Adrenal gland (tissue), 5 donors: ENCODE measurements around the gene RAP1A.

Experiments
- POLR2A ChIP-seq, 2 donors: fragments of 450-650 bp; IDR thresholded peaks; one replicate each; pipeline ENCODE4 v1.6.1; 2017; ENCODE audit warnings: antibody characterized with exemption in 2 of 2, mild to moderate bottlenecking in 2 of 2, moderate library complexity in 1 of 2
- TF ChIP-seq, protein P1 (sequence below), 6 experiments: fragments of 450-650 bp in 4 of 6; fragments of 200-600 bp in 2 of 6; sonication (generic) in 1 of 6; IDR thresholded peaks; 1 replicate in 5 of 6; 2 replicates in 1 of 6; pipeline versions ENCODE4 v1.5.1 to v1.8.0; 2016 to 2021; ENCODE audit warnings: antibody characterized with exemption in 6 of 6, mild to moderate bottlenecking in 2 of 6, moderate library complexity in 1 of 6
- donor health status: DM: no; HTN: no; CAD: no.

GRCh38 chr1:111643696-111644095 is 24.1 kb downstream of the RAP1A start:
- no peak for TF ChIP-seq POLR2A (IDR thresholded peaks at IDR 0.05)
- TF ChIP-seq, protein P1, sequence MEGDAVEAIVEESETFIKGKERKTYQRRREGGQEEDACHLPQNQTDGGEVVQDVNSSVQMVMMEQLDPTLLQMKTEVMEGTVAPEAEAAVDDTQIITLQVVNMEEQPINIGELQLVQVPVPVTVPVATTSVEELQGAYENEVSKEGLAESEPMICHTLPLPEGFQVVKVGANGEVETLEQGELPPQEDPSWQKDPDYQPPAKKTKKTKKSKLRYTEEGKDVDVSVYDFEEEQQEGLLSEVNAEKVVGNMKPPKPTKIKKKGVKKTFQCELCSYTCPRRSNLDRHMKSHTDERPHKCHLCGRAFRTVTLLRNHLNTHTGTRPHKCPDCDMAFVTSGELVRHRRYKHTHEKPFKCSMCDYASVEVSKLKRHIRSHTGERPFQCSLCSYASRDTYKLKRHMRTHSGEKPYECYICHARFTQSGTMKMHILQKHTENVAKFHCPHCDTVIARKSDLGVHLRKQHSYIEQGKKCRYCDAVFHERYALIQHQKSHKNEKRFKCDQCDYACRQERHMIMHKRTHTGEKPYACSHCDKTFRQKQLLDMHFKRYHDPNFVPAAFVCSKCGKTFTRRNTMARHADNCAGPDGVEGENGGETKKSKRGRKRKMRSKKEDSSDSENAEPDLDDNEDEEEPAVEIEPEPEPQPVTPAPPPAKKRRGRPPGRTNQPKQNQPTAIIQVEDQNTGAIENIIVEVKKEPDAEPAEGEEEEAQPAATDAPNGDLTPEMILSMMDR (IDR thresholded peaks at IDR 0.05) = no peak
